GM19328 (cell line): Measurements from ENCODE around the gene WNT7A.

Source experiments
- ATAC-seq: cut with Tn5 transposase; IDR thresholded peaks from one replicate; pipeline ENCODE4 v1.9.1; 2021; ENCODE audit warnings: mild to moderate bottlenecking, moderate library complexity; ENCODE audit not compliant: unreplicated experiment

WNT7A gene

GRCh38 chr3:13831386-13831996 is 48.4 kb downstream of the WNT7A start:
- ATAC-seq = no peak

DNA sequence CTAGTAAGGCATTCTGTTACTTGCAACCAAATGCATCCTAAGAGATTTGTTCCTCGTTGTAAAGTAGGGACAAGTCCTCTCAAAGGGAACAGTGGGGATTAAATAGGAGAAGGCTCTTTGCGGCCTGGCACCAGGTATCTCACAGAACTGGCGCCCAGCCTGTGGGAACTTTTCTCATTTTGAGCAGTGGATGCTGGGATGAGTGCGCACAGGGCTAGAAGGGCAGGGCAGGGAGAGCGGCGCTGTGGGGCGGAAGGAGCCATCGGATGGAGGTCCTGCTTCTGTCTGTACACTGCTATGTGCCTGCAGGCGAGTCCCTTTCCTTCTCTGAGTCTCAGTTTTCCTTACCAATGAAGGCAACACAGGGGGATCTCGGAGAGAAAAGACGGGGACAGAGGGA is 50.6 kb downstream of the WNT7A start:
- ATAC-seq = no peak

GRCh38 chr3:13828501-13829265 is 51.2 kb downstream of the WNT7A start:
- ATAC-seq = no peak

DNA sequence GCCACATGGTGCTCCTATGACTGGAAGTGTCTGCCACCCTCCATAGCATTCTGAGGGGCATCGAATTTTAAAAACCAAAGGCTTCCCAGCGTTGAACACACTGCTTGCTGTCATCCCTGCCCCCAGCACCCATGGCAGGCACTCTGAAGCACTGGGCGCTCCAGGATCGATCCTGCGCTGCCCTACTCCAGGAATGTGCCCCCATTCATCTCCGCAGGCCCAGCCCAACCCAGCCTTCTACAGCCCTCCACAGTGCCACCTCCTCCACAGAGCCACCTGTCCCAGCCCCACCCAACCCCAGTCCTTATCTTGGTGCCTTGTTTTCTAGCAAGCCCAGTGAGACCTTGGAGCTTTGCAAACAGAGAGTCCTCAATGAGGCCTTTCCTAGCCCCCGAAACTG is 52.2 kb downstream of the WNT7A start:
- ATAC-seq = no peak

GRCh38 chr3:13827256-13827655 is 52.6 kb downstream of the WNT7A start:
- no peak for ATAC-seq

DNA sequence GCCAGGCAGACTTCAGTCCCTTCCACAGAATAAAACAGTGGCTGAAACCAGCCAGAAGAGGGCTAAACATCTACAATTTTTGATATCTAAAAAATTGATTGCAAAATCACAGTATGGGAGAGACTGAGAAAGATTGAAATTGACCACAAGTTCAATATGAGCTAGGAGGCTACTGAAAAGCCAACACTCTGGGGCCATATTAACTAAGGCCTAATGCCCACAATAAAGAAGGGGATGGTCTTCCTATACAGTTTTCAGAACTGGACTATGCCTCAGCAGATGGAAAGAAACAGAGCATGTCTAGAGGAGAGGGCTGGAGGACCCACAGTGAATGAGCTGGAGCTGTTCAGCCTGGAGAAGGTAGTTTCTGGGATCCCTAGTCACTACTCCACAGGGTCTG is 53.2 kb downstream of the WNT7A start:
- ATAC-seq = no peak

DNA sequence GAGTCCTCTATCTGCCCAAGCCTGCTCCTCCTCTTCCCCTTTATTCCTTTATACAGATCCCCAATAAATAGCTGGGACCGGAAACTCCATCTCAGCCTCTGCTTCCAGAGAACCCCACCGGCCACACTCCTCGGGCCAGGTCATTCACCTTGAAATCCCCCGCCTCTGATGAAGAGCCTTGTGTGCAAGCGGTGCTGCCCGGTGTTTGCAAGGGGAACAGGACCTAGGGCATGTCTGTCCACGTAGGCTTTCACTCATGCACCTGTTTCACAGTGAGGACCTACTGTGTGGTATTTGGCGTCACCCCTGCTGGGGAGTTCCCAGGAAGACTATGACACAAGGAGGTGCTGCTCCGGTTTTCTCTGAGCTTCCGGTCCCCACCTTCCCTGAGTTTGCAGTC is 54.0 kb downstream of the WNT7A start:
- no peak for ATAC-seq

- ATAC-seq = no peak
Measured at GRCh38 chr3:13825311-13825579, 54.6 kb downstream of the WNT7A start.

DNA sequence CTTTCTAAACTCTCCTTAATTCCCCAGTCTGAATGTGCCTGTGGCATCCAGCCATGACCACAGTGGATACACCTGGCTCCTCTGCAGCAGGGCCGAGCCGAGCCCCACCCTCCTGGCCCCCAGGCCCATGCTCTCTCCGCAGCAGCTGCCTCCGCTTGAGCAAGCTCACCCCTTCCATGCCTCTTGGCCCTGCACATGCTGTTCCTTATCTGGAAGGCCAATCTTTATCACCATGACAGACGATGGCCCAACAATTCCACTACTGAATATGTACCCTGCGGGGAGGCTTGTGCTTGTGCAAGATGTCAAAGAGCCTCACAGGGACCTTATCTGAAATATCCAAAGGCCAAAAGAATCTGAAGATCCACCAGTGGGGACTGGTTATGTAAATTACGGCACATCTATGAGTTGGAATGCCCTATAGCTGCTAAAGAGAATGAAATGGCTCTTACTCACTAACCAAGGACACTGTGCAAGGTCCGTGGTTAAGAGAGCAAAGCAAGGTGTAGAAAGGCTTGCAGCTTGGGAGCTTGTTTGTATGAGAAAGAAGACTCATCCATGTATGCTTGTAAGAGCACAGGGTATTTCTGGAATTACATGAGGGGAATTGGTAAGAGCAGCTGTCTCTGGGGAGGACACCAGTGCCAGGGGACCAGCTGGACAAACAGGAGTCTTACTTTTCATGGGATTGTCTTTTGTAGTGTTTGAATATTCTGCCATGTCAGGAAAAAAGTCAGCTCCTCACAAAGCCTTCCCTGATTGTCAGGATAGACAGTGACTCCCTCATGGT is 55.2 kb downstream of the WNT7A start:
- no peak for ATAC-seq

DNA sequence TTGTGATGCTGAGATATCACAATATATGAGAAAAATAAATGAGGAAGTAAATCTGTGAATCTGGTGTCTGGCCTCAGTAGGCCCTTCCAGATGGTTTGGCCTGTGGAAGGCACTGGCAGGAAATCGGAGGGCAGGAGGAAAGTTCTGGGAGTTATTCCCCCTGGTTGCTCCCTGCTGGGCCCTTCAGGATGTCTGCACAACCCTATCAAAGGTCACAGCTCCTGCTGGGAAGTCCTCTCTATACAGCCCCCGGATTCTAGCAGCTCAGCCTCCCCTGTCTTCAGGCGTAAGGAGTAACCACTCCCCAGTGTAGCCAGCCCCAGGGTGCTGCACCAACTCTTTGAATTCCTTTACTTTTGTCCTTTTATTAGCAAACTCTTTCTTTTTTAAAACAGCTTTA is 56.2 kb downstream of the WNT7A start:
- no peak for ATAC-seq

GRCh38 chr3:13822871-13823585 is 56.8 kb downstream of the WNT7A start:
- ATAC-seq = no peak

DNA sequence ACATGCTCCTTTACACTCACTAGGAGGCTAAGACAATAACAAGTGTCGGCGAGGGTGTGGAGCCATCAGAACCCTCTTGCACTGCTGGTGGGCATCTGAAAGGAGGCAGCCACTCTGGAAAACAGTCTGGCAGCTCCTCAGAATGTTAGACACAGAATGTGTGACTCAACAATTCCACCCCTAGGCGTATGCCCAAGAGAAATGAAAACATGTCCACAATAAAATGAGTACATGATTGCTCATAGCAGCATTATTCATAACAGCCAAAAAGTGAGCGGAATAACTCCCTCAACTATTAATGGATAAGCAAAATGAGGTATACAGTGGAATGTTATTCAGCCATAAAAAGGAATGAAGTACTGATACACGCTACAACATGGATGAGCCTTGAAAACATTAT is 57.8 kb downstream of the WNT7A start:
- no peak for ATAC-seq

DNA sequence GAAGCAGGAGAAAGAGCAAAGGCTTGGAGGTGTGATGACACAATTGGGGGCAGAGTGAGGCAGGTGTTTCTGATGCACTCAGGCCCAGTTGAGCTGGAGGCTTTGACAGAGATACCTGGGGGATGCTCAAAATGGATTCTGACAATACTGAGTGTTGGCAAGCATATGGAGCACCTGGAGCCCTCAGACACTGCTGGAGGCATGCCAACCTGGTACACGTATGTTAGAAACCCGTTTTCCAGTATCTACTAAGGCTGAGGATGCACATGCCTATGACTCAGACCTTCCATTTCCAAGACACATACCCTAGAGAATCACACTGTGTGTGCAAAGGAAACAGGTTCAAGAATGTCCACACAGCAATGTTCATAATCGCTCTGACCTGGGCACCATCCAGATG is 58.7 kb downstream of the WNT7A start:
- ATAC-seq = no peak

DNA sequence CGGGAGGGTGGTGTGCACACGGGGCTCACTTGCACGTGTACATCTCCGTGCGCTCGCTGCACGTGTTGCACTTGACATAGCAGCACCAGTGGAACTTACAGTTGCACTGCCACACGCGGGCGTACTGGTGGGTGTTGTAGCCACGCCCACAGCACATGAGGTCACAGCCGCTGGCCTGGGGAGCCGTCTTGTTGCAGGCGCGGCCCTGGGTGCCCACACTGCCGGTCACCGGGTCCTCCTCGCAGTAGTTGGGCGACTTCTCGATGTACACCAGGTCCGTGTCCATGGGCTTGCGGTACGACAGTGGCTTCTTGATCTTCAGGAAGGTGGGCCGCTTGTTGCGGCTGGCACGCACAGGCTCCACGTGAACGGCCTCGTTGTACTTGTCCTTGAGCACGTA is 61.0 kb downstream of the WNT7A start:
- no peak for ATAC-seq

- no peak for ATAC-seq
Measured at GRCh38 chr3:13815088-13815683, 64.7 kb downstream of the WNT7A start.

- ATAC-seq = no peak
Measured at GRCh38 chr3:13812034-13812471, 67.8 kb downstream of the WNT7A start.

DNA sequence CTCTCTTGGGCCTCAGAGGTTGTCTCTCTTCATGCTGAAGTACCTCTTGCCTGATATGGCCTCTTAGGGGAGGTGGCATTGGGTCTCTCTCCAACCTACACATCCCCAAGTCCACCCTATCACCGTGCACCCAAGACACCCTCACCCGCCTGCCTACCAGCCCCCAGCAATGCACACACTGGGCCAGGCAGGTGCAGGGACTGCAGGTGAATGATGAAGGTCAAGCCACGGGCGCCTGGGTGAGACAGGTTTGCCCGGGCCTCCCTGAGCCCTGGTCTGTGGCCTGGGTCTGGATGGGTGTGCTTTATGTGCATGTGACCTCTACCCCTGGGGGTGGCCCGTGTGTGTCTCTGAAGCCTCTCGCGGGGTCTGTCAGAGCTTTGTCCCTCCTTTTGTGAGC is 68.3 kb downstream of the WNT7A start:
- ATAC-seq = no peak

- ATAC-seq = no peak
Measured at GRCh38 chr3:13808550-13808949, 71.3 kb downstream of the WNT7A start.

- ATAC-seq = no peak
Measured at GRCh38 chr3:13801361-13802204, 78.3 kb downstream of the WNT7A start.

- ATAC-seq = no peak
Measured at GRCh38 chr3:13800064-13800463, 79.8 kb downstream of the WNT7A start.
